Ovary (tissue), 9 donors: Measurements from ENCODE around the gene ICE2. TPM values are rescaled to one million over a fixed set of nuclear protein-coding genes. Genes with fewer than 3 reads are reported as not detected.

Source experiments
- DNase-seq, 5 donors: peaks; one replicate each; pipeline ENCODE4 v3.0.0-alpha.2; 2019 to 2020
- H3K27ac ChIP-seq, 2 donors: fragments of 200-600 bp; one replicate each; pipeline versions ENCODE4 v1.5.1 to v1.8.0; 2019 to 2022
- H3K27me3 ChIP-seq: fragments of 200-600 bp; one replicate; pipeline ENCODE4 v1.8.0; 2022
- H3K36me3 ChIP-seq: fragments of 200-600 bp; sonication (generic); one replicate; pipeline ENCODE4 v1.5.1; 2019
- H3K4me1 ChIP-seq: one replicate; pipeline ENCODE4 v1.8.1; 2013; ENCODE audit warnings: mild to moderate bottlenecking, moderate library complexity; ENCODE audit not compliant: insufficient read depth
- H3K4me3 ChIP-seq: fragments of 200-600 bp; sonication (generic); one replicate; pipeline ENCODE4 v1.5.1; 2017
- H3K9me3 ChIP-seq, 2 donors: fragments of 200-600 bp in 1 of 2; sonication (generic) in 1 of 2; one replicate each; pipeline versions ENCODE4 v1.5.1 to v1.8.1; 2013 to 2019; ENCODE audit warnings: mild to moderate bottlenecking in 1 of 2, moderate library complexity in 1 of 2
- CTCF ChIP-seq, 3 donors: fragments of 450-650 bp in 2 of 3; fragments of 200-600 bp in 1 of 3; IDR thresholded peaks; one replicate each; pipeline versions ENCODE4 v1.5.1 to v1.8.0; 2016 to 2022; ENCODE audit warnings: antibody characterized with exemption in 3 of 3, mild to moderate bottlenecking in 1 of 3
- EP300 ChIP-seq: sonication (generic); formaldehyde crosslinking; IDR thresholded peaks from one replicate; pipeline ENCODE4 v1.6.1; 2017; ENCODE audit warnings: antibody characterized with exemption
- POLR2A ChIP-seq: fragments of 450-650 bp; IDR thresholded peaks from one replicate; pipeline ENCODE4 v1.6.1; 2017; ENCODE audit warnings: antibody characterized with exemption, mild to moderate bottlenecking, moderate library complexity
- WGBS, 3 donors: extraction: QIAGEN DNeasy Blood & Tissue Kit in 1 of 3; methylation state at CpG; one replicate each; pipeline versions ENCODE4 v1.1.5 to v1.1.7; 2013 to 2017; 5-methylcytosine and 5-hydroxymethylcytosine counted together
- intact Hi-C, 4 donors: fragments of 100-400 bp; cut with DNase I; formaldehyde crosslinking; loops; one replicate each; pipeline versions ENCODE4 v1.11.0 to v1.15.1; 2022 to 2023
- polyA plus RNA-seq, 2 donors: library from polyadenylated mRNA; stranded (reverse); fragments of 200-250 nt in 1 of 2; fragments of 350-450 nt in 1 of 2; fragmentation: Illumina TruSeq in 1 of 2; extraction: RNeasy Lipid Tissue Mini Kit (QIAGEN cat#74804) in 1 of 2; gene quantifications; one replicate each; pipeline ENCODE4 v1.2.3, GENCODE V29; 2013 to 2014
- total RNA-seq, 7 donors: library from RNA; depleted of rRNA in 2 of 7; stranded (reverse); fragments of >200 nt in 2 of 7; fragmentation: NEBNext Ultra II Directional in 3 of 7; extraction: Animal tissue kit (Norgen Biotek cat#: 25700) in 3 of 7; gene quantifications; one replicate each; pipeline versions ENCODE4 v1.1.0 to v1.2.4, GENCODE V29; 2016 to 2023
- donor health status: DM: no; HTN: no; CAD: no; lungs with moderate emphysema.
- donor health status: DM: no; HTN: no; CAD: no.
- donor health status: Bipolar disorder and iron deficiency.
- donor health status: DM: yes; HTN: yes; CAD: no.
- donor health status: DM: no; HTN: no; CAD: no.
- donor health status: DM: yes; HTN: yes; CAD: no.

The ICE2 gene
- total and polyA plus RNA-seq, 9 donors, result 16.4 to 72.0 (median 53.0) TPM

- no peak for TF ChIP-seq EP300
- no peak for TF ChIP-seq CTCF (IDR thresholded peaks at IDR 0.05)
- TF ChIP-seq POLR2A, result no peak
- WGBS, 3 donors, result 26 to 50% (median 29%) methylated on average over 1 of the region's 1 CpG
Measured at GRCh38 chr15:60441331-60441730, 37.6 kb downstream of the ICE2 start.

DNA sequence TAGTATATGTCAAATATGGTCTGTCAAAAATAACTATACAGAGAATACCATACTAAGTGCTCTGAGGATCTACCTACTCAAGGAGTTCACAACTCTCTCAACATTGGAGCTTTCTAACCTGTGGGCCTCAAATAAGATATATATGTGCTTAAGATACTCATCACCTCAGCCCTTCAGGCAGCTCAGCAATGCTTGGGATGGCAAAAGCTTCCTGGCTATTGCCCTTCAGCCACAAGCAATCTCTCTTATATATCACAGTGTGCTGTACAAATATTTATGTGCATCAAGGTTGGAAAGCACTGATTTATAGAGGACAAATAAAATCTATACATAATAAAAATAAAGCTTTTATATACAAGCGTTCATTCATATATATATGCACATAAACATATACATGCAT, 40.3 kb downstream of the ICE2 start:
- DNase-seq, result no peak
- 91 to 94% (median 94%) methylated on average over 1 of the region's 1 CpG for WGBS, 3 donors
- no peaks in the 10 kb centered on the region for H3K27me3 ChIP-seq
- H3K9me3 ChIP-seq, result no peaks in the 10 kb centered on the region
- no peaks in the 10 kb centered on the region for H3K36me3 ChIP-seq
- H3K4me1 ChIP-seq, result no peaks in the 10 kb centered on the region
- H3K4me3 ChIP-seq, result no peak overlapping the region
- TF ChIP-seq CTCF (IDR thresholded peaks at IDR 0.05) (no peak), EP300 (no peak), POLR2A (no peak)
- intact Hi-C loops, result no loop called here
- H3K27ac ChIP-seq, result no peak overlapping the region

More at GRCh38 chr15:60441331-60441730, 37.6 kb downstream of the ICE2 start:
- Histone ChIP-seq H3K27ac (no peak overlapping the region), H3K4me1 (no peaks in the 10 kb centered on the region), H3K9me3 (no peaks in the 10 kb centered on the region), H3K4me3 (no peak overlapping the region), H3K36me3 (no peaks in the 10 kb centered on the region), H3K27me3 (no peaks in the 10 kb centered on the region)
- intact Hi-C loops, result loop anchor here (5.0 to 10.0 kb wide), 3 partner anchors 69 to 87 kb away; no protein-coding TSS in a partner anchor
- DNase-seq, result no peak

- Histone ChIP-seq H3K4me1 (peaks cover 4% of the 10 kb centered on the region), H3K9me3 (no peaks in the 10 kb centered on the region), H3K4me3 (no peak overlapping the region), H3K27ac (no peak overlapping the region), H3K36me3 (no peaks in the 10 kb centered on the region), H3K27me3 (no peaks in the 10 kb centered on the region)
- no peak for DNase-seq
- 97 to 100% (median 97%) methylated on average over 1 of the region's 1 CpG for WGBS, 3 donors
- intact Hi-C loops, result no loop called here
- no peak for TF ChIP-seq CTCF (IDR thresholded peaks at IDR 0.05)
- TF ChIP-seq EP300, result no peak
- no peak for TF ChIP-seq POLR2A
Measured at GRCh38 chr15:60428935-60429334, 50.0 kb downstream of the ICE2 start.

DNA sequence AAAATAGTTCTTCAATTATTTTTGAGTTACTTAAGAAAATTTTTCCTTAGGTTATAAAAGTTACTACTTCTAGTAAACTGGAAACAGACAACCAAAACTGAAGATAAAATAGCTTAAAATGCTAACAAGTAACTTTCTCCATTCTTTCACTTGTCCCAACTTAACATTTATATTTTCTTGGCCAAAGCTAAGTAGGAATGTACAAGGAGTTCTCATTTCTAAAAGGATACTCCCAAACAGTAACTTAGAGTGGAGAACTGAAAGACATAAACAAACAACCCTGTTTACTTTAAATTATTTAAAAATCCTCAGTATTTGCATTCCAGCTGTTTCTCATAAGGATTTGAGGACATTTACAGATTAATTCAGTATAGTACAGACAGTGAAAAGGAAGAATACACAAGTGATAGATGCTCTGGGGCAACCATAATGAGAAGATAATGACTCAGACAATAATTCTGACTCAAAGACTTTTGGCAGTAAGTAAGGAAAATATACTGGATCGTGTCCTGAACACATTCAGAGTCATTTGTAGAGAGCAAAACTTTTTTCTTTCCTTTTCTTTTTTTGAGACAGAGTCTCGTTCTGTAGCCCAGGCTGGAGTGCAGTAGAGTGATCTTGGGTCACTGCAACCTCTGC, 52.0 kb downstream of the ICE2 start:
- no peak for DNase-seq
- H3K9me3 ChIP-seq, result no peaks in the 10 kb centered on the region
- no peaks in the 10 kb centered on the region for H3K36me3 ChIP-seq
- H3K4me1 ChIP-seq, result peaks cover 4% of the 10 kb centered on the region
- intact Hi-C loops, result no loop called here
- TF ChIP-seq CTCF (IDR thresholded peaks at IDR 0.05), result no peak
- TF ChIP-seq POLR2A, result no peak
- no peak for TF ChIP-seq EP300
- no peaks in the 10 kb centered on the region for H3K27me3 ChIP-seq
- peak overlapping the region in 1 of 2 donors; percentile 27 for H3K27ac ChIP-seq
- WGBS, 3 donors, result 2 to 7% (median 3%) methylated on average over 2 of the region's 2 CpGs
- no peak overlapping the region for H3K4me3 ChIP-seq
